ENCODE data around the gene ZNF431. TPM values are rescaled to one million over a fixed set of nuclear protein-coding genes. Genes with fewer than 3 reads are reported as not detected.

Gene ZNF431
- polyA plus RNA-seq, 1 of the 3 experiments (the other 2 are of a cell fraction), result 2.4 TPM

DNA sequence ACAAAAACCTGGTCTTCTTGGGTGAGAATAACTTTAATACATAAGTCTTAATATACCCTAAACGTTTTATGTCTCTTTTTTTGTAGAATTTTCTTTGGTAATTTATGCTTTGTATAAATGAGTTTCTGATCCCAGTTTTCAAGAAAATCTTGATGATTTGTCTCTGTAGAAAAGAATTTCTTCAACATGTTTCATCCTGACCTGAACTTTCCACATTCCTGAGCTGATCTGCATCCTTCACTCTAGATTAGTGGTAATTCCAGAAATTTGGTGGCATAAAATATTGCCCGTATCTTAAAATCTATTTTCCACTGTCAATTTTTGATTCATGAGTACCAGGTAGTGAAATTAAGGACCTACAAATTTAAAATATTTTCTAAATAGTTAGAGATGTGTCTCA, 43.5 kb upstream of the ZNF431 start:
- peaks cover 0 to 4% of the 10 kb centered on the region in 2 experiments; a peak in 1 of 4 replicates for H3K4me1 ChIP-seq (ENCODE audit: control insufficient read depth in 1 of 2, insufficient read depth in 2 of 2, low read depth in 1 of 2, low read length in 1 of 2)
- no peaks in the 10 kb centered on the region for H4K20me1 ChIP-seq (ENCODE audit: insufficient read depth)
- H3K9me3 ChIP-seq, result no peaks in the 10 kb centered on the region
- H3K79me2 ChIP-seq (ENCODE audit: insufficient read depth), result peaks cover 47% of the 10 kb centered on the region
- H3K4me2 ChIP-seq, result no peak overlapping the region
- no peak for DNase-seq
- CTCF ChIA-PET, result no interaction called here
- TF ChIP-seq, protein P1, sequence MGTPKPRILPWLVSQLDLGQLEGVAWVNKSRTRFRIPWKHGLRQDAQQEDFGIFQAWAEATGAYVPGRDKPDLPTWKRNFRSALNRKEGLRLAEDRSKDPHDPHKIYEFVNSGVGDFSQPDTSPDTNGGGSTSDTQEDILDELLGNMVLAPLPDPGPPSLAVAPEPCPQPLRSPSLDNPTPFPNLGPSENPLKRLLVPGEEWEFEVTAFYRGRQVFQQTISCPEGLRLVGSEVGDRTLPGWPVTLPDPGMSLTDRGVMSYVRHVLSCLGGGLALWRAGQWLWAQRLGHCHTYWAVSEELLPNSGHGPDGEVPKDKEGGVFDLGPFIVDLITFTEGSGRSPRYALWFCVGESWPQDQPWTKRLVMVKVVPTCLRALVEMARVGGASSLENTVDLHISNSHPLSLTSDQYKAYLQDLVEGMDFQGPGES (IDR thresholded peaks at IDR 0.05; ENCODE audit: low read depth, low read length), result no peak
- TF ChIP-seq, protein P2, sequence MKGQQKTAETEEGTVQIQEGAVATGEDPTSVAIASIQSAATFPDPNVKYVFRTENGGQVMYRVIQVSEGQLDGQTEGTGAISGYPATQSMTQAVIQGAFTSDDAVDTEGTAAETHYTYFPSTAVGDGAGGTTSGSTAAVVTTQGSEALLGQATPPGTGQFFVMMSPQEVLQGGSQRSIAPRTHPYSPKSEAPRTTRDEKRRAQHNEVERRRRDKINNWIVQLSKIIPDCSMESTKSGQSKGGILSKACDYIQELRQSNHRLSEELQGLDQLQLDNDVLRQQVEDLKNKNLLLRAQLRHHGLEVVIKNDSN (IDR thresholded peaks at IDR 0.05; ENCODE audit: borderline replicate concordance, low read depth), result no peak
- TF ChIP-seq FOXJ3 (CRISPR knock-in tag; IDR thresholded peaks at IDR 0.05), result no peak
- no peak for TF ChIP-seq RAD21 (IDR thresholded peaks at IDR 0.05; ENCODE audit: low read length)
- TF ChIP-seq, protein P3, sequence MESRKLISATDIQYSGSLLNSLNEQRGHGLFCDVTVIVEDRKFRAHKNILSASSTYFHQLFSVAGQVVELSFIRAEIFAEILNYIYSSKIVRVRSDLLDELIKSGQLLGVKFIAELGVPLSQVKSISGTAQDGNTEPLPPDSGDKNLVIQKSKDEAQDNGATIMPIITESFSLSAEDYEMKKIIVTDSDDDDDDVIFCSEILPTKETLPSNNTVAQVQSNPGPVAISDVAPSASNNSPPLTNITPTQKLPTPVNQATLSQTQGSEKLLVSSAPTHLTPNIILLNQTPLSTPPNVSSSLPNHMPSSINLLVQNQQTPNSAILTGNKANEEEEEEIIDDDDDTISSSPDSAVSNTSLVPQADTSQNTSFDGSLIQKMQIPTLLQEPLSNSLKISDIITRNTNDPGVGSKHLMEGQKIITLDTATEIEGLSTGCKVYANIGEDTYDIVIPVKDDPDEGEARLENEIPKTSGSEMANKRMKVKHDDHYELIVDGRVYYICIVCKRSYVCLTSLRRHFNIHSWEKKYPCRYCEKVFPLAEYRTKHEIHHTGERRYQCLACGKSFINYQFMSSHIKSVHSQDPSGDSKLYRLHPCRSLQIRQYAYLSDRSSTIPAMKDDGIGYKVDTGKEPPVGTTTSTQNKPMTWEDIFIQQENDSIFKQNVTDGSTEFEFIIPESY (IDR thresholded peaks at IDR 0.05; ENCODE audit: borderline replicate concordance, low read depth), result no peak
- TF ChIP-seq NFIC (IDR thresholded peaks at IDR 0.05; ENCODE audit: borderline replicate concordance), result no peak
- TF ChIP-seq ELF1 (IDR thresholded peaks at IDR 0.05), result no peak
- TF ChIP-seq EZH2phosphoT487 (IDR thresholded peaks at IDR 0.05; ENCODE audit: borderline replicate concordance, low read depth), result no peak
- no peak for TF ChIP-seq GABPA (IDR thresholded peaks at IDR 0.05; ENCODE audit: low read depth)
- TF ChIP-seq SIN3A (IDR thresholded peaks at IDR 0.05; ENCODE audit: borderline replicate concordance, low read depth, low read length), result no peak
- TF ChIP-seq MXI1 (IDR thresholded peaks at IDR 0.05; ENCODE audit: low read depth, low read length), result no peak
- no peak for TF ChIP-seq TAF1 (IDR thresholded peaks at IDR 0.05; ENCODE audit: borderline replicate concordance, low read depth, low read length)
- TF ChIP-seq, protein P4, sequence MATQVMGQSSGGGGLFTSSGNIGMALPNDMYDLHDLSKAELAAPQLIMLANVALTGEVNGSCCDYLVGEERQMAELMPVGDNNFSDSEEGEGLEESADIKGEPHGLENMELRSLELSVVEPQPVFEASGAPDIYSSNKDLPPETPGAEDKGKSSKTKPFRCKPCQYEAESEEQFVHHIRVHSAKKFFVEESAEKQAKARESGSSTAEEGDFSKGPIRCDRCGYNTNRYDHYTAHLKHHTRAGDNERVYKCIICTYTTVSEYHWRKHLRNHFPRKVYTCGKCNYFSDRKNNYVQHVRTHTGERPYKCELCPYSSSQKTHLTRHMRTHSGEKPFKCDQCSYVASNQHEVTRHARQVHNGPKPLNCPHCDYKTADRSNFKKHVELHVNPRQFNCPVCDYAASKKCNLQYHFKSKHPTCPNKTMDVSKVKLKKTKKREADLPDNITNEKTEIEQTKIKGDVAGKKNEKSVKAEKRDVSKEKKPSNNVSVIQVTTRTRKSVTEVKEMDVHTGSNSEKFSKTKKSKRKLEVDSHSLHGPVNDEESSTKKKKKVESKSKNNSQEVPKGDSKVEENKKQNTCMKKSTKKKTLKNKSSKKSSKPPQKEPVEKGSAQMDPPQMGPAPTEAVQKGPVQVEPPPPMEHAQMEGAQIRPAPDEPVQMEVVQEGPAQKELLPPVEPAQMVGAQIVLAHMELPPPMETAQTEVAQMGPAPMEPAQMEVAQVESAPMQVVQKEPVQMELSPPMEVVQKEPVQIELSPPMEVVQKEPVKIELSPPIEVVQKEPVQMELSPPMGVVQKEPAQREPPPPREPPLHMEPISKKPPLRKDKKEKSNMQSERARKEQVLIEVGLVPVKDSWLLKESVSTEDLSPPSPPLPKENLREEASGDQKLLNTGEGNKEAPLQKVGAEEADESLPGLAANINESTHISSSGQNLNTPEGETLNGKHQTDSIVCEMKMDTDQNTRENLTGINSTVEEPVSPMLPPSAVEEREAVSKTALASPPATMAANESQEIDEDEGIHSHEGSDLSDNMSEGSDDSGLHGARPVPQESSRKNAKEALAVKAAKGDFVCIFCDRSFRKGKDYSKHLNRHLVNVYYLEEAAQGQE (IDR thresholded peaks at IDR 0.05; ENCODE audit: low read depth, low read length), result no peak
- TF ChIP-seq FOSL2 (IDR thresholded peaks at IDR 0.05; ENCODE audit: borderline replicate concordance, low read depth), result no peak
- no peak for TF ChIP-seq TEAD4 (IDR thresholded peaks at IDR 0.05; ENCODE audit: borderline replicate concordance, insufficient read depth)
- no peak for TF ChIP-seq JUND (IDR thresholded peaks at IDR 0.05)
- TF ChIP-seq FOXM1 (IDR thresholded peaks at IDR 0.05; ENCODE audit: low read depth), result no peak
- TF ChIP-seq POLR2AphosphoS5 (IDR thresholded peaks at IDR 0.05; ENCODE audit: low read depth, low read length), result no peak
- H3F3A ChIP-seq (replicated peaks; ENCODE audit: insufficient read depth), result peaks cover 6% of the 10 kb centered on the region
- no peaks in the 10 kb centered on the region for H3K9me2 ChIP-seq
- no peak overlapping the region for H2AFZ ChIP-seq (ENCODE audit: low read depth)
- H3K36me3 ChIP-seq (replicated peaks in 1 of 2; ENCODE audit: control insufficient read depth in 1 of 2, insufficient read depth in 2 of 2, low read length in 1 of 2), result peaks cover 2 to 34% of the 10 kb centered on the region in 2 experiments
- H3K9ac ChIP-seq, result no peak overlapping the region
- no peak overlapping the region for H3K4me3 ChIP-seq (ENCODE audit: low read depth in 2 of 2, low read length in 1 of 2)
- 93% methylated on average over 2 of the region's 2 CpGs for WGBS (ENCODE audit: low lambda C conversion rate)
- POLR2A ChIA-PET, result no interaction called here
- H3K27ac ChIP-seq (ENCODE audit: low read depth in 2 of 2, low read length in 1 of 2), result no peak overlapping the region
- no peaks in the 10 kb centered on the region for H3K27me3 ChIP-seq (ENCODE audit: insufficient read depth)
